Glutamatergic neuron (in vitro differentiated cells): Measurements from ENCODE around the gene ZNF518A. TPM values are rescaled to one million over a fixed set of nuclear protein-coding genes. Genes with fewer than 3 reads are reported as not detected.
"Not testable (repeated sequence)": the region's sequence is repeated elsewhere in the genome, so short reads cannot be mapped to it uniquely, and the experiment has no call there.

ENCODE experiments used
- DNase-seq: peaks from one replicate; pipeline ENCODE4 v3.0.0; 2022
- H3K27ac Mint-ChIP-seq: one replicate; pipeline ENCODE4 v1.8.0; 2020; ENCODE audit warnings: mild to moderate bottlenecking, mixed read lengths, inconsistent platforms; ENCODE audit not compliant: unreplicated experiment
- H3K27me3 Mint-ChIP-seq: one replicate; pipeline ENCODE4 v1.8.0; 2020; ENCODE audit warnings: mild to moderate bottlenecking, moderate library complexity, mixed read lengths, inconsistent platforms; ENCODE audit not compliant: unreplicated experiment
- H3K36me3 Mint-ChIP-seq: one replicate; pipeline ENCODE4 v1.8.0; 2020; ENCODE audit warnings: mild to moderate bottlenecking, mixed read lengths, inconsistent platforms; ENCODE audit not compliant: unreplicated experiment
- H3K4me1 Mint-ChIP-seq: one replicate; pipeline ENCODE4 v1.8.0; 2020; ENCODE audit warnings: mild to moderate bottlenecking, low read depth, mixed read lengths, inconsistent platforms; ENCODE audit not compliant: unreplicated experiment
- H3K4me3 Mint-ChIP-seq: one replicate; pipeline ENCODE4 v1.8.0; 2020; ENCODE audit warnings: mild to moderate bottlenecking, mixed read lengths, inconsistent platforms; ENCODE audit not compliant: unreplicated experiment
- H3K9me3 Mint-ChIP-seq: one replicate; pipeline ENCODE4 v1.8.0; 2020; ENCODE audit warnings: mild to moderate bottlenecking, moderate library complexity, mixed read lengths, inconsistent platforms; ENCODE audit not compliant: unreplicated experiment
- CTCF ChIP-seq: fragments of 200-600 bp; sonication (generic); IDR thresholded peaks from one replicate; pipeline ENCODE4 v1.5.0; 2021; ENCODE audit not compliant: partially characterized antibody, unreplicated experiment
- total RNA-seq: library from RNA; stranded (reverse); fragmentation: NEBNext Ultra II Directional; extraction: Animal tissue kit (Norgen Biotek cat#: 25700); gene quantifications from one replicate; pipeline ENCODE4 v1.2.1, GENCODE V29; 2021; ENCODE audit not compliant: unreplicated experiment

Gene ZNF518A
- total RNA-seq, 1 donor from 2014 or later: 39.0 TPM

- Mint-ChIP-seq H3K9me3 (peaks cover 2% of the 10 kb centered on the region), H3K27me3 (peaks cover 2% of the 10 kb centered on the region), H3K27ac (no peak overlapping the region), H3K4me1 (no peaks in the 10 kb centered on the region), H3K36me3 (peaks cover 12% of the 10 kb centered on the region), H3K4me3 (no peak overlapping the region)
- no peak for DNase-seq
- no peak for TF ChIP-seq CTCF
Observed at GRCh38 chr10:96188421-96188820, 58.3 kb downstream of the ZNF518A start.

DNA sequence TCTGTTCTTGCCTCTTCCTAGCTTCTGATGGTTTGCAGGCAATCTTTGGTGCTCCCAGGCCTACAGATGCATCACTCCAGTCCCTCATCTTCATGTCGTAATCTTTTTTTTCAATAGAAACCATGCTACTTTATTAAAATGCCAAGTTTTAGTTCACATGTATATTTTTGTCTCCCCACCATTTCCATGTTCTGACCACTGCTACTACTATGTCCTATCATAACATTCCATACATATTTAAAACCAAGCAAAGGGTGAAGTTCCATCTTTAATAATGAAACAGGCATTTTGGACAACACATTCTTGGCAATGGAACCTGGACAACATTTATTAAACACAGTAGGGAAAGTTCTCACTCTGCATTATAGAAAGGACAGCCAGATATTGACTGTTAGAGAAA is 58.8 kb downstream of the ZNF518A start:
- TF ChIP-seq CTCF: no peak
- no peak overlapping the region for H3K27ac Mint-ChIP-seq
- peaks cover 2% of the 10 kb centered on the region for H3K27me3 Mint-ChIP-seq
- no peaks in the 10 kb centered on the region for H3K4me1 Mint-ChIP-seq
- H3K36me3 Mint-ChIP-seq: peaks cover 9% of the 10 kb centered on the region
- H3K9me3 Mint-ChIP-seq: peaks cover 2% of the 10 kb centered on the region
- DNase-seq: no peak
- H3K4me3 Mint-ChIP-seq: no peak overlapping the region

- H3K4me3 Mint-ChIP-seq, H3K27ac Mint-ChIP-seq, H3K36me3 Mint-ChIP-seq: not testable (repeated sequence)
Observed at GRCh38 chr10:96189505-96189904, 59.4 kb downstream of the ZNF518A start.

GRCh38 chr10:96201525-96201924 is 71.4 kb downstream of the ZNF518A start:
- TF ChIP-seq CTCF: no peak
- H3K27me3 Mint-ChIP-seq: peaks cover 2% of the 10 kb centered on the region
- H3K9me3 Mint-ChIP-seq: peaks cover 3% of the 10 kb centered on the region
- H3K27ac Mint-ChIP-seq: no peak overlapping the region
- H3K4me1 Mint-ChIP-seq: no peaks in the 10 kb centered on the region
- no peak for DNase-seq
- H3K4me3 Mint-ChIP-seq: no peak overlapping the region
- no peaks in the 10 kb centered on the region for H3K36me3 Mint-ChIP-seq

More at GRCh38 chr10:96189505-96189904, 59.4 kb downstream of the ZNF518A start:
- DNase-seq, H3K9me3 Mint-ChIP-seq, H3K27me3 Mint-ChIP-seq, H3K4me1 Mint-ChIP-seq: not testable (repeated sequence)

DNA sequence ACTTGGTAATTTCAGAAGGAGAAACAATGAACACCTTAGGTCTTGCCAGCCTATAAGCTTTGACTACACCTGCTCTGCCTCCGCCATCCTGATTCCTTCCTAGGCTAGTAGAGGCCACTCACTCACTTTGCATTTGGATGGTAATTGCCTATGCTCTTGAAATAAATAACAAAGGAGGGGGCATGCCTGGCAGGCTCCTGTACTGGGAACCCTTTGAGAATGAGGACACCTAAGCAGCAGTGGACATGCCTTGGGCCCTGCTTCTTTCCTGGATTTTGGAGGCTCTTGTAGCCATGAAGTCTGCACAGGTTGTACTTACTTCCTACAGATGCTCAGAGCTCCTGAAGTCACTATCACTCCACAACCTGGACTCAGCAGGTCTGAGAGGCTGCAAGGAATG is 75.5 kb downstream of the ZNF518A start:
- TF ChIP-seq CTCF: no peak
- Mint-ChIP-seq H3K27ac (no peak overlapping the region), H3K27me3 (peaks cover 2% of the 10 kb centered on the region), H3K4me1 (no peaks in the 10 kb centered on the region), H3K36me3 (no peaks in the 10 kb centered on the region), H3K4me3 (no peak overlapping the region), H3K9me3 (peaks cover 3% of the 10 kb centered on the region)
- DNase-seq: no peak

DNA sequence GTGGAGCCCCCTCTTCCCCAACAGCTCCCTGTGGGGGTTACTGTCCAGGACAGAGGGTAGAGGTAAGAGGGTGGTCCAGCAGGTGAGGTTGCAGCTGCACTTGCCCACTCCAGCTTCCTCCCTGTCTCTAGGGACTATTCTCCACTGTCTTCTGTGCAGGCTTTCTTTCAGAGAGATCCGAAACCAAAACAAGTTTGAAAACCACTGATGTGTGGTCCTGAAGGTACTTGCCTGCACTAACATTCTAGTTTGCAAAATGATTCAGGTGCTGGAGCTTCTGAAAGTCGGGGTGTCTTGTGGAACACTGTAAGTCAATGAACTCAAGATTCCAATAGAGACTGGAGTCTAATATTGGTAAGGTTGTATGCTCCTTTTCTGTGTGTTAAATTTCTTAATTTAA is 78.2 kb downstream of the ZNF518A start:
- Mint-ChIP-seq H3K4me3 (no peak overlapping the region), H3K36me3 (no peaks in the 10 kb centered on the region), H3K27ac (no peak overlapping the region), H3K27me3 (no peaks in the 10 kb centered on the region), H3K9me3 (peaks cover 1% of the 10 kb centered on the region), H3K4me1 (no peaks in the 10 kb centered on the region)
- no peak for DNase-seq
- no peak for TF ChIP-seq CTCF
